Mucosa of stomach (tissue), 1 donor: ENCODE data around the gene SLC9C2.

Experiments
- H3K27me3 ChIP-seq: one replicate; pipeline ENCODE4 v1.7.0; 2013; ENCODE audit warnings: mild to moderate bottlenecking, low read length; ENCODE audit not compliant: control insufficient read depth, insufficient read depth
- H3K36me3 ChIP-seq: one replicate; pipeline ENCODE4 v1.7.0; 2013; ENCODE audit warnings: low read length; ENCODE audit not compliant: control insufficient read depth, insufficient read depth
- H3K4me1 ChIP-seq: one replicate; pipeline ENCODE4 v1.7.0; 2013; ENCODE audit warnings: mild to moderate bottlenecking, low read length; ENCODE audit not compliant: control insufficient read depth, insufficient read depth
- H3K4me3 ChIP-seq: one replicate; pipeline ENCODE4 v1.7.0; 2013; ENCODE audit warnings: low read length
- H3K9ac ChIP-seq: one replicate; pipeline ENCODE4 v1.7.0; 2013; ENCODE audit warnings: mild to moderate bottlenecking, low read length, moderate library complexity
- H3K9me3 ChIP-seq: one replicate; pipeline ENCODE4 v1.7.0; 2013; ENCODE audit warnings: mild to moderate bottlenecking, low read length, moderate library complexity; ENCODE audit not compliant: control insufficient read depth
- donor health status: Pancreatic carcinoma.

The SLC9C2 gene

DNA sequence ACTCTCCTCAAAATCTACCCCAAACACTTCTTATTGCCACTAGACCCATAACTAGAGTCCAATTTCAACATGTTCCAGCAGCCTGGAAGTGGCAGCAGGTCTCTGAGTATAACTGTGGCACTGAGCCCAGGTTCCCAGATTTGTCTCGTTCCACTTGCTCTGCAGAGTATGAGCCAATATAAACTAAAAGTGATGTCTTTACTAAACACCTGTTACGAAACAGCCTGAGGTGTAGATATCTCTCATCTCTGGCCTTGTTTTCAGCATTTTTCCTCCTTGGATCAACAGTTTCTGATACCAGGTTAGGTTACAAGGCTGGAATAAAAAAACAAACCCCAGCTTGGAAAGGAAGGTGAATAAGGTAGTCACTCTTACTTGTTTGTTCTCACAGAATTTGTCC is 150.9 kb downstream of the SLC9C2 start:
- H3K9me3 ChIP-seq = no peaks in the 10 kb centered on the region
- H3K4me3 ChIP-seq = no peak overlapping the region
- no peak overlapping the region for H3K9ac ChIP-seq
- no peaks in the 10 kb centered on the region for H3K36me3 ChIP-seq
- H3K27me3 ChIP-seq = no peaks in the 10 kb centered on the region
- H3K4me1 ChIP-seq = no peaks in the 10 kb centered on the region
